GM23338 (cell line): Measurements from ENCODE around the gene KCNIP3. TPM values are rescaled to one million over a fixed set of nuclear protein-coding genes. Genes with fewer than 3 reads are reported as not detected.

ENCODE experiments used
- ATAC-seq: fragments of 200-7000 bp; cut with Tn5 transposase; 3 replicates; pipeline ENCODE4 v1.9.1; 2020
- DNase-seq: peaks from one replicate; pipeline ENCODE4 v3.0.0-alpha.2; 2015; ENCODE audit warnings: low spot score
- H2AFZ ChIP-seq: fragments of 200-600 bp; sonication (generic); 2 replicates; pipeline ENCODE4 v1.8.0; 2016; ENCODE audit warnings: antibody characterized with exemption, mild to moderate bottlenecking, moderate library complexity
- H3F3A ChIP-seq: fragments of 200-600 bp; sonication (generic); replicated peaks from 2 replicates; pipeline ENCODE4 v1.8.0; 2017; ENCODE audit warnings: antibody characterized with exemption, mixed run types, low read depth
- H3K27ac ChIP-seq: fragments of 200-600 bp; sonication (generic); 2 replicates; pipeline ENCODE4 v1.6.1; 2016; ENCODE audit warnings: low read depth
- H3K27me3 ChIP-seq: fragments of 200-600 bp; sonication (generic); 2 replicates; pipeline ENCODE4 v1.8.0; 2016; ENCODE audit warnings: mild to moderate bottlenecking, mixed run types, moderate library complexity; ENCODE audit not compliant: insufficient read depth
- H3K36me3 ChIP-seq: fragments of 200-600 bp; sonication (generic); 2 replicates; pipeline ENCODE4 v1.8.0; 2016; ENCODE audit warnings: mild to moderate bottlenecking; ENCODE audit not compliant: insufficient read depth
- H3K4me1 ChIP-seq: fragments of 200-600 bp; sonication (generic); 2 replicates; pipeline ENCODE4 v1.8.0; 2016; ENCODE audit warnings: mild to moderate bottlenecking, moderate library complexity; ENCODE audit not compliant: insufficient read depth
- H3K4me2 ChIP-seq: fragments of 200-600 bp; sonication (generic); 2 replicates; pipeline ENCODE4 v1.7.1; 2017; ENCODE audit warnings: mixed run types
- H3K4me3 ChIP-seq: fragments of 200-600 bp; sonication (generic); 2 replicates; pipeline ENCODE4 v1.6.1; 2016; ENCODE audit warnings: mixed run types
- H3K79me2 ChIP-seq: fragments of 200-600 bp; sonication (generic); replicated peaks from 2 replicates; pipeline ENCODE4 v1.8.0; 2017; ENCODE audit warnings: mild to moderate bottlenecking; ENCODE audit not compliant: insufficient read depth
- H3K9me2 ChIP-seq: fragments of 200-600 bp; sonication (generic); 2 replicates; pipeline ENCODE4 v1.8.0; 2017; ENCODE audit not compliant: insufficient read depth
- H4K20me1 ChIP-seq: fragments of 200-600 bp; sonication (generic); replicated peaks from 2 replicates; pipeline ENCODE4 v1.8.0; 2017; ENCODE audit warnings: mild to moderate bottlenecking; ENCODE audit not compliant: insufficient read depth
- H3K27ac Mint-ChIP-seq: 2 replicates; pipeline ENCODE4 v1.8.0; 2020; ENCODE audit warnings: inconsistent platforms, mild to moderate bottlenecking, moderate library complexity, mixed read lengths
- H3K27me3 Mint-ChIP-seq: 3 replicates; pipeline ENCODE4 v1.8.0; 2022; ENCODE audit warnings: low read depth, mild to moderate bottlenecking, moderate library complexity, mixed read lengths, inconsistent platforms; ENCODE audit not compliant: insufficient read depth, poor library complexity
- H3K36me3 Mint-ChIP-seq: 3 replicates; pipeline ENCODE4 v1.8.0; 2021; ENCODE audit warnings: low read depth, mild to moderate bottlenecking, inconsistent platforms, moderate library complexity, mixed read lengths
- H3K4me1 Mint-ChIP-seq: 3 replicates; pipeline ENCODE4 v1.8.0; 2020; ENCODE audit warnings: mild to moderate bottlenecking, inconsistent platforms, mixed read lengths
- H3K4me3 Mint-ChIP-seq: 3 replicates; pipeline ENCODE4 v1.8.0; 2021; ENCODE audit warnings: moderate library complexity, mild to moderate bottlenecking, inconsistent platforms, mixed read lengths
- H3K9me3 Mint-ChIP-seq: 3 replicates; pipeline ENCODE4 v1.8.0; 2020; ENCODE audit warnings: moderate library complexity, mild to moderate bottlenecking, inconsistent platforms, mixed read lengths
- CREB1 ChIP-seq: fragments of 250-450 bp; sonication (Bioruptor Pico); IDR thresholded peaks from 2 replicates; pipeline ENCODE4 v1.5.0; 2020; ENCODE audit warnings: low read depth, mild to moderate bottlenecking, moderate library complexity
- EZH2 ChIP-seq: fragments of 200-600 bp; sonication (generic); IDR thresholded peaks from one replicate; pipeline ENCODE4 v1.8.0; 2017; ENCODE audit warnings: antibody characterized with exemption, mild to moderate bottlenecking, low read depth; ENCODE audit not compliant: unreplicated experiment
- EZH2phosphoT487 ChIP-seq: fragments of 200-600 bp; sonication (generic); IDR thresholded peaks from one replicate; pipeline ENCODE4 v1.8.1; 2018; ENCODE audit warnings: antibody characterized with exemption; ENCODE audit not compliant: unreplicated experiment
- JUNB ChIP-seq: IDR thresholded peaks from one replicate; pipeline ENCODE4 v1.6.1; 2016; ENCODE audit warnings: antibody characterized with exemption; ENCODE audit not compliant: unreplicated experiment
- NANOG ChIP-seq: IDR thresholded peaks from 2 replicates; pipeline ENCODE4 v1.6.1; 2016; ENCODE audit warnings: antibody characterized with exemption, borderline replicate concordance
- POLR2AphosphoS5 ChIP-seq: IDR thresholded peaks from 2 replicates; pipeline ENCODE4 v1.6.1; 2016; ENCODE audit warnings: antibody characterized with exemption, low read depth
- STAT1 ChIP-seq: IDR thresholded peaks from one replicate; pipeline ENCODE4 v1.6.1; 2016; ENCODE audit warnings: antibody characterized with exemption; ENCODE audit not compliant: unreplicated experiment
- ZNF114 ChIP-seq: fragments of 250-450 bp; sonication (Bioruptor Pico); IDR thresholded peaks from 2 replicates; pipeline ENCODE4 v1.5.0; 2020; ENCODE audit warnings: mild to moderate bottlenecking, moderate library complexity
- ZNF331 ChIP-seq: fragments of 250-450 bp; sonication (Bioruptor Pico); IDR thresholded peaks from 2 replicates; pipeline ENCODE4 v1.5.0; 2020; ENCODE audit warnings: low read depth, mild to moderate bottlenecking, moderate library complexity
- polyA plus RNA-seq: library from polyadenylated mRNA; unstranded; fragments of >200 nt; fragmentation: Nextera tagmentation; extraction: Ambion mirVana; gene quantifications from 2 replicates; pipeline ENCODE4 v1.2.1, GENCODE V29; 2016
- total RNA-seq: library from RNA; depleted of rRNA; stranded (reverse); fragments of >200 nt; shearing (Covaris generic); gene quantifications from 2 replicates; pipeline ENCODE4 v1.2.3, GENCODE V29; 2014
- TF ChIP-seq, protein P1 (sequence below): fragments of 250-450 bp; sonication (Bioruptor Pico); IDR thresholded peaks from 2 replicates; pipeline ENCODE4 v1.5.0; 2020; ENCODE audit warnings: mild to moderate bottlenecking, moderate library complexity
- TF ChIP-seq, protein P2 (sequence below), 2 experiments: fragments of 200-600 bp in 1 of 2; sonication (generic) in 1 of 2; conservative IDR thresholded peaks; 2 replicates each; pipeline versions ENCODE4 v1.5.1 to v1.6.1; 2016 to 2017; ENCODE audit warnings: antibody characterized with exemption in 2 of 2, low read depth in 2 of 2, mild to moderate bottlenecking in 2 of 2, moderate library complexity in 1 of 2
- TF ChIP-seq, protein P3 (sequence below): IDR thresholded peaks from one replicate; pipeline ENCODE4 v1.6.1; 2018; ENCODE audit warnings: antibody characterized with exemption; ENCODE audit not compliant: unreplicated experiment
- TF ChIP-seq, protein P4 (sequence below): IDR thresholded peaks from 2 replicates; pipeline ENCODE4 v1.6.1; 2016; ENCODE audit warnings: antibody characterized with exemption

Gene KCNIP3
- total and polyA plus RNA-seq, 2 experiments from 2014 or later: 0.32 to 0.83 TPM

DNA sequence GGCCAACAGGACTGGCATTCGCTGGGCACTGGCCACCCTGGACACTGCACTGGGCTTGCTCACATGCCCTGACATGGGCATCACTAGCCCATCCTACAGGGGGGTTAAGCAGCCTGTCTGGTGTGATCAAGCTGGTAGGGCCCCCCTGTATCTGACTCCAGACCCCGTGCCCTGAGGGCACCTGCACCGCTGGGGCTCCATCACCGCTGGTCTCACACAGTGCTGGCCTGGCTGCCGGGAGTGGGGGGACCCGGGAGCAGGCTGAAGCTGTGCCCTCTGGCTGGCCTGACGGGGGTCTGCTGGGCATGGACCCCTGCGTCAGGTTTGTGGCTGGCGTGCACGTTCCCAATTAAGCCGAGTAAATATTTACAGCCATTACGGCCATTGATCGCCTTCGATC lies 32.3 kb downstream of the KCNIP3 start:
- Histone ChIP-seq H3K4me1 (no peaks in the 10 kb centered on the region), H3F3A (no peaks in the 10 kb centered on the region), H4K20me1 (no peaks in the 10 kb centered on the region), H3K36me3 (no peaks in the 10 kb centered on the region), H3K9me2 (peaks cover 3% of the 10 kb centered on the region; the same call in 1 of the 2 replicates), H3K79me2 (no peaks in the 10 kb centered on the region), H3K27me3 (no peaks in the 10 kb centered on the region), H3K4me2 (no peak overlapping the region), H3K4me3 (no peak overlapping the region), H2AFZ (no peak overlapping the region), H3K27ac (no peak overlapping the region)
- Mint-ChIP-seq H3K36me3 (no peaks in the 10 kb centered on the region), H3K4me3 (no peak overlapping the region), H3K27ac (no peak overlapping the region), H3K27me3 (peaks cover 11% of the 10 kb centered on the region), H3K4me1 (peaks cover 3% of the 10 kb centered on the region; the same call in 1 of the 3 replicates), H3K9me3 (no peaks in the 10 kb centered on the region; the same call in 1 of the 3 replicates)
- TF ChIP-seq POLR2AphosphoS5: no peak
- no peak for TF ChIP-seq ZNF331 (CRISPR knock-in tag)
- TF ChIP-seq, protein P1, sequence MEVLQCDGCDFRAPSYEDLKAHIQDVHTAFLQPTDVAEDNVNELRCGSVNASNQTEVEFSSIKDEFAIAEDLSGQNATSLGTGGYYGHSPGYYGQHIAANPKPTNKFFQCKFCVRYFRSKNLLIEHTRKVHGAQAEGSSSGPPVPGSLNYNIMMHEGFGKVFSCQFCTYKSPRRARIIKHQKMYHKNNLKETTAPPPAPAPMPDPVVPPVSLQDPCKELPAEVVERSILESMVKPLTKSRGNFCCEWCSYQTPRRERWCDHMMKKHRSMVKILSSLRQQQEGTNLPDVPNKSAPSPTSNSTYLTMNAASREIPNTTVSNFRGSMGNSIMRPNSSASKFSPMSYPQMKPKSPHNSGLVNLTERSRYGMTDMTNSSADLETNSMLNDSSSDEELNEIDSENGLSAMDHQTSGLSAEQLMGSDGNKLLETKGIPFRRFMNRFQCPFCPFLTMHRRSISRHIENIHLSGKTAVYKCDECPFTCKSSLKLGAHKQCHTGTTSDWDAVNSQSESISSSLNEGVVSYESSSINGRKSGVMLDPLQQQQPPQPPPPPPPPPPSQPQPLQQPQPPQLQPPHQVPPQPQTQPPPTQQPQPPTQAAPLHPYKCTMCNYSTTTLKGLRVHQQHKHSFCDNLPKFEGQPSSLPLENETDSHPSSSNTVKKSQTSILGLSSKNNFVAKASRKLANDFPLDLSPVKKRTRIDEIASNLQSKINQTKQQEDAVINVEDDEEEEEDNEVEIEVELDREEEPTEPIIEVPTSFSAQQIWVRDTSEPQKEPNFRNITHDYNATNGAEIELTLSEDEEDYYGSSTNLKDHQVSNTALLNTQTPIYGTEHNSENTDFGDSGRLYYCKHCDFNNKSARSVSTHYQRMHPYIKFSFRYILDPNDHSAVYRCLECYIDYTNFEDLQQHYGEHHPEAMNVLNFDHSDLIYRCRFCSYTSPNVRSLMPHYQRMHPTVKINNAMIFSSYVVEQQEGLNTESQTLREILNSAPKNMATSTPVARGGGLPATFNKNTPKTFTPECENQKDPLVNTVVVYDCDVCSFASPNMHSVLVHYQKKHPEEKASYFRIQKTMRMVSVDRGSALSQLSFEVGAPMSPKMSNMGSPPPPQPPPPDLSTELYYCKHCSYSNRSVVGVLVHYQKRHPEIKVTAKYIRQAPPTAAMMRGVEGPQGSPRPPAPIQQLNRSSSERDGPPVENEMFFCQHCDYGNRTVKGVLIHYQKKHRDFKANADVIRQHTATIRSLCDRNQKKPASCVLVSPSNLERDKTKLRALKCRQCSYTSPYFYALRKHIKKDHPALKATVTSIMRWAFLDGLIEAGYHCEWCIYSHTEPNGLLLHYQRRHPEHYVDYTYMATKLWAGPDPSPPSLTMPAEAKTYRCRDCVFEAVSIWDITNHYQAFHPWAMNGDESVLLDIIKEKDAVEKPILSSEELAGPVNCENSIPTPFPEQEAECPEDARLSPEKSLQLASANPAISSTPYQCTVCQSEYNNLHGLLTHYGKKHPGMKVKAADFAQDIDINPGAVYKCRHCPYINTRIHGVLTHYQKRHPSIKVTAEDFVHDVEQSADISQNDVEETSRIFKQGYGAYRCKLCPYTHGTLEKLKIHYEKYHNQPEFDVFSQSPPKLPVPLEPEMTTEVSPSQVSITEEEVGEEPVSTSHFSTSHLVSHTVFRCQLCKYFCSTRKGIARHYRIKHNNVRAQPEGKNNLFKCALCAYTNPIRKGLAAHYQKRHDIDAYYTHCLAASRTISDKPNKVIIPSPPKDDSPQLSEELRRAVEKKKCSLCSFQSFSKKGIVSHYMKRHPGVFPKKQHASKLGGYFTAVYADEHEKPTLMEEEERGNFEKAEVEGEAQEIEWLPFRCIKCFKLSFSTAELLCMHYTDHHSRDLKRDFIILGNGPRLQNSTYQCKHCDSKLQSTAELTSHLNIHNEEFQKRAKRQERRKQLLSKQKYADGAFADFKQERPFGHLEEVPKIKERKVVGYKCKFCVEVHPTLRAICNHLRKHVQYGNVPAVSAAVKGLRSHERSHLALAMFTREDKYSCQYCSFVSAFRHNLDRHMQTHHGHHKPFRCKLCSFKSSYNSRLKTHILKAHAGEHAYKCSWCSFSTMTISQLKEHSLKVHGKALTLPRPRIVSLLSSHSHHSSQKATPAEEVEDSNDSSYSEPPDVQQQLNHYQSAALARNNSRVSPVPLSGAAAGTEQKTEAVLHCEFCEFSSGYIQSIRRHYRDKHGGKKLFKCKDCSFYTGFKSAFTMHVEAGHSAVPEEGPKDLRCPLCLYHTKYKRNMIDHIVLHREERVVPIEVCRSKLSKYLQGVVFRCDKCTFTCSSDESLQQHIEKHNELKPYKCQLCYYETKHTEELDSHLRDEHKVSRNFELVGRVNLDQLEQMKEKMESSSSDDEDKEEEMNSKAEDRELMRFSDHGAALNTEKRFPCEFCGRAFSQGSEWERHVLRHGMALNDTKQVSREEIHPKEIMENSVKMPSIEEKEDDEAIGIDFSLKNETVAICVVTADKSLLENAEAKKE (CRISPR knock-in tag): no peak
- no peak for TF ChIP-seq STAT1
- TF ChIP-seq JUNB: no peak
- TF ChIP-seq, protein P2, sequence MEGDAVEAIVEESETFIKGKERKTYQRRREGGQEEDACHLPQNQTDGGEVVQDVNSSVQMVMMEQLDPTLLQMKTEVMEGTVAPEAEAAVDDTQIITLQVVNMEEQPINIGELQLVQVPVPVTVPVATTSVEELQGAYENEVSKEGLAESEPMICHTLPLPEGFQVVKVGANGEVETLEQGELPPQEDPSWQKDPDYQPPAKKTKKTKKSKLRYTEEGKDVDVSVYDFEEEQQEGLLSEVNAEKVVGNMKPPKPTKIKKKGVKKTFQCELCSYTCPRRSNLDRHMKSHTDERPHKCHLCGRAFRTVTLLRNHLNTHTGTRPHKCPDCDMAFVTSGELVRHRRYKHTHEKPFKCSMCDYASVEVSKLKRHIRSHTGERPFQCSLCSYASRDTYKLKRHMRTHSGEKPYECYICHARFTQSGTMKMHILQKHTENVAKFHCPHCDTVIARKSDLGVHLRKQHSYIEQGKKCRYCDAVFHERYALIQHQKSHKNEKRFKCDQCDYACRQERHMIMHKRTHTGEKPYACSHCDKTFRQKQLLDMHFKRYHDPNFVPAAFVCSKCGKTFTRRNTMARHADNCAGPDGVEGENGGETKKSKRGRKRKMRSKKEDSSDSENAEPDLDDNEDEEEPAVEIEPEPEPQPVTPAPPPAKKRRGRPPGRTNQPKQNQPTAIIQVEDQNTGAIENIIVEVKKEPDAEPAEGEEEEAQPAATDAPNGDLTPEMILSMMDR (conservative IDR thresholded peaks at IDR 0.05; ENCODE audit: low read depth in 2 of 2): no peak
- TF ChIP-seq, protein P3, sequence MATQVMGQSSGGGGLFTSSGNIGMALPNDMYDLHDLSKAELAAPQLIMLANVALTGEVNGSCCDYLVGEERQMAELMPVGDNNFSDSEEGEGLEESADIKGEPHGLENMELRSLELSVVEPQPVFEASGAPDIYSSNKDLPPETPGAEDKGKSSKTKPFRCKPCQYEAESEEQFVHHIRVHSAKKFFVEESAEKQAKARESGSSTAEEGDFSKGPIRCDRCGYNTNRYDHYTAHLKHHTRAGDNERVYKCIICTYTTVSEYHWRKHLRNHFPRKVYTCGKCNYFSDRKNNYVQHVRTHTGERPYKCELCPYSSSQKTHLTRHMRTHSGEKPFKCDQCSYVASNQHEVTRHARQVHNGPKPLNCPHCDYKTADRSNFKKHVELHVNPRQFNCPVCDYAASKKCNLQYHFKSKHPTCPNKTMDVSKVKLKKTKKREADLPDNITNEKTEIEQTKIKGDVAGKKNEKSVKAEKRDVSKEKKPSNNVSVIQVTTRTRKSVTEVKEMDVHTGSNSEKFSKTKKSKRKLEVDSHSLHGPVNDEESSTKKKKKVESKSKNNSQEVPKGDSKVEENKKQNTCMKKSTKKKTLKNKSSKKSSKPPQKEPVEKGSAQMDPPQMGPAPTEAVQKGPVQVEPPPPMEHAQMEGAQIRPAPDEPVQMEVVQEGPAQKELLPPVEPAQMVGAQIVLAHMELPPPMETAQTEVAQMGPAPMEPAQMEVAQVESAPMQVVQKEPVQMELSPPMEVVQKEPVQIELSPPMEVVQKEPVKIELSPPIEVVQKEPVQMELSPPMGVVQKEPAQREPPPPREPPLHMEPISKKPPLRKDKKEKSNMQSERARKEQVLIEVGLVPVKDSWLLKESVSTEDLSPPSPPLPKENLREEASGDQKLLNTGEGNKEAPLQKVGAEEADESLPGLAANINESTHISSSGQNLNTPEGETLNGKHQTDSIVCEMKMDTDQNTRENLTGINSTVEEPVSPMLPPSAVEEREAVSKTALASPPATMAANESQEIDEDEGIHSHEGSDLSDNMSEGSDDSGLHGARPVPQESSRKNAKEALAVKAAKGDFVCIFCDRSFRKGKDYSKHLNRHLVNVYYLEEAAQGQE: no peak
- TF ChIP-seq CREB1 (CRISPR knock-in tag): no peak
- TF ChIP-seq ZNF114 (CRISPR knock-in tag): no peak
- TF ChIP-seq, protein P4, sequence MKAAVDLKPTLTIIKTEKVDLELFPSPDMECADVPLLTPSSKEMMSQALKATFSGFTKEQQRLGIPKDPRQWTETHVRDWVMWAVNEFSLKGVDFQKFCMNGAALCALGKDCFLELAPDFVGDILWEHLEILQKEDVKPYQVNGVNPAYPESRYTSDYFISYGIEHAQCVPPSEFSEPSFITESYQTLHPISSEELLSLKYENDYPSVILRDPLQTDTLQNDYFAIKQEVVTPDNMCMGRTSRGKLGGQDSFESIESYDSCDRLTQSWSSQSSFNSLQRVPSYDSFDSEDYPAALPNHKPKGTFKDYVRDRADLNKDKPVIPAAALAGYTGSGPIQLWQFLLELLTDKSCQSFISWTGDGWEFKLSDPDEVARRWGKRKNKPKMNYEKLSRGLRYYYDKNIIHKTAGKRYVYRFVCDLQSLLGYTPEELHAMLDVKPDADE: no peak
- TF ChIP-seq EZH2: no peak
- TF ChIP-seq NANOG: no peak
- TF ChIP-seq EZH2phosphoT487: no peak
- ATAC-seq (no peak), DNase-seq (no peak)
